Chondrocyte (in vitro differentiated cells): ENCODE results near the gene DAB2IP. TPM values are rescaled to one million over a fixed set of nuclear protein-coding genes. Genes with fewer than 3 reads are reported as not detected.

Experiments used
- DNase-seq: peaks from one replicate; pipeline ENCODE4 v3.0.0; 2021; ENCODE audit warnings: mixed read lengths, low spot score
- H3K27ac Mint-ChIP-seq: one replicate; pipeline ENCODE4 v1.8.0; 2021; ENCODE audit warnings: mild to moderate bottlenecking, moderate library complexity, mixed read lengths; ENCODE audit not compliant: unreplicated experiment
- H3K27me3 Mint-ChIP-seq: 2 replicates; pipeline ENCODE4 v1.8.0; 2021; ENCODE audit warnings: low read depth, mixed read lengths
- H3K36me3 Mint-ChIP-seq: 2 replicates; pipeline ENCODE4 v1.8.0; 2021; ENCODE audit warnings: low read depth, mixed read lengths
- H3K4me1 Mint-ChIP-seq: 2 replicates; pipeline ENCODE4 v1.8.0; 2021; ENCODE audit warnings: low read depth, mild to moderate bottlenecking, mixed read lengths
- H3K4me3 Mint-ChIP-seq: one replicate; pipeline ENCODE4 v1.8.0; 2021; ENCODE audit warnings: mild to moderate bottlenecking, moderate library complexity, mixed read lengths; ENCODE audit not compliant: unreplicated experiment
- H3K9me3 Mint-ChIP-seq: 2 replicates; pipeline ENCODE4 v1.8.0; 2021; ENCODE audit warnings: low read depth, mixed read lengths
- CTCF ChIP-seq: fragments of 200-600 bp; sonication (generic); IDR thresholded peaks from 2 replicates; pipeline ENCODE4 v1.5.0; 2021; ENCODE audit warnings: antibody characterized with exemption, mild to moderate bottlenecking, moderate library complexity
- total RNA-seq: library from RNA; stranded (reverse); gene quantifications from 3 replicates; pipeline ENCODE4 v1.2.1, GENCODE V29; 2021

DAB2IP gene
- total RNA-seq, 1 donor from 2014 or later = 58.5 TPM

- no peak for DNase-seq
- H3K4me1 Mint-ChIP-seq = no peaks in the 10 kb centered on the region
- no peak for TF ChIP-seq CTCF
- no peak overlapping the region for H3K27ac Mint-ChIP-seq
- H3K36me3 Mint-ChIP-seq = peaks cover 1% of the 10 kb centered on the region
- no peaks in the 10 kb centered on the region for H3K27me3 Mint-ChIP-seq
- H3K9me3 Mint-ChIP-seq = no peaks in the 10 kb centered on the region
- no peak overlapping the region for H3K4me3 Mint-ChIP-seq
These were observed 33.8 kb downstream of the DAB2IP start for GRCh38 chr9:121685146-121685794.

GRCh38 chr9:121685795-121686377 is 34.5 kb downstream of the DAB2IP start:
- no peak overlapping the region for H3K27ac Mint-ChIP-seq
- H3K36me3 Mint-ChIP-seq = peaks cover 1% of the 10 kb centered on the region
- no peaks in the 10 kb centered on the region for H3K4me1 Mint-ChIP-seq
- peak; percentile 43 for DNase-seq
- H3K4me3 Mint-ChIP-seq = no peak overlapping the region
- TF ChIP-seq CTCF = no peak
- no peaks in the 10 kb centered on the region for H3K9me3 Mint-ChIP-seq
- H3K27me3 Mint-ChIP-seq = no peaks in the 10 kb centered on the region

- H3K4me1 Mint-ChIP-seq = peaks cover 6% of the 10 kb centered on the region
- H3K4me3 Mint-ChIP-seq = no peak overlapping the region
- peak; percentile 91 for TF ChIP-seq CTCF
- no peaks in the 10 kb centered on the region for H3K36me3 Mint-ChIP-seq
- peak; percentile 69 for DNase-seq
- no peaks in the 10 kb centered on the region for H3K9me3 Mint-ChIP-seq
- no peak overlapping the region for H3K27ac Mint-ChIP-seq
- H3K27me3 Mint-ChIP-seq = no peaks in the 10 kb centered on the region
These were observed 35.6 kb downstream of the DAB2IP start for GRCh38 chr9:121686930-121687541.

GRCh38 chr9:121688146-121688680 is 36.8 kb downstream of the DAB2IP start:
- peak; percentile 5 for TF ChIP-seq CTCF
- Mint-ChIP-seq H3K36me3 (no peaks in the 10 kb centered on the region), H3K9me3 (no peaks in the 10 kb centered on the region), H3K27me3 (no peaks in the 10 kb centered on the region), H3K4me1 (peaks cover 18% of the 10 kb centered on the region), H3K27ac (no peak overlapping the region), H3K4me3 (no peak overlapping the region)
- peak; percentile 58 for DNase-seq

GRCh38 chr9:121688681-121689080 is 37.2 kb downstream of the DAB2IP start:
- Mint-ChIP-seq H3K27ac (no peak overlapping the region), H3K4me1 (peaks cover 22% of the 10 kb centered on the region), H3K36me3 (no peaks in the 10 kb centered on the region), H3K9me3 (no peaks in the 10 kb centered on the region), H3K27me3 (no peaks in the 10 kb centered on the region), H3K4me3 (no peak overlapping the region)
- no peak for TF ChIP-seq CTCF
- DNase-seq = peak; percentile 70
